Measurements from ENCODE around the gene ABLIM1. TPM values are rescaled to one million over a fixed set of nuclear protein-coding genes. Genes with fewer than 3 reads are reported as not detected.

Gene ABLIM1
- total and polyA plus RNA-seq, 2 of the 13 experiments (the other 11 are each of a cell fraction or from before 2014, with no cell fraction given): 59.4 to 92.7 TPM

DNA sequence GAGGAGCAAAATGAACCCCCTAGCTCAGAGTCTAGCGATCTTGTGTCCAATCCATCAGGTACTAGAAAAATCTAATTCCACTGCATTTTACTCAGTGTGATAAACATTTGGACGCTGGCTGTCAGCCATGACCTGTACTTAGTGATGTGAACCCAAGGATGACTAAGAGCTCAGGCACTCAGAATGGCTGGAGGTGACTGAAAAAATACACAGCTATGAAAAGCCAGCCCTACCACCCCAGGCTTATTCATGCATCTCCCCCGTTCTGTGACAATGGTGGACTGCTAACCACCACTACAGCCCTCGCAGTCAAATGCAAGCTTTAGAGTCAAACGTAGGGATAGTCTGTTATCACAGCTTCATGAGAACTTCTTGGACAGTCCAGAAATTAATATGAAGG is 268.6 kb downstream of the ABLIM1 start:
- no TSS peak for BruUV-seq (replicated peaks)
- Histone ChIP-seq H3K4me3 (replicated peaks in 1 of 3; ENCODE audit: insufficient read depth in 1 of 3, low read depth in 2 of 3, low read length in 3 of 3) (no peak overlapping the region), H3K4me1 (ENCODE audit: insufficient read depth, low read length) (no peaks in the 10 kb centered on the region), H3K9ac (ENCODE audit: insufficient read depth, low read depth, low read length) (no peak overlapping the region), H2AFZ (ENCODE audit: low read length) (no peak overlapping the region), H3K36me3 (replicated peaks in 1 of 2; ENCODE audit: control insufficient read depth in 1 of 2, insufficient read depth in 2 of 2, low read length in 2 of 2) (no peaks in the 10 kb centered on the region), H3K27me3 (ENCODE audit: control insufficient read depth in 1 of 2, insufficient read depth in 2 of 2, low read length in 2 of 2) (peaks cover 2 to 48% of the 10 kb centered on the region in 2 experiments; a peak in 3 of 5 replicates), H3K4me2 (ENCODE audit: low read depth, low read length) (no peak overlapping the region), H3K9me3 (ENCODE audit: low read length) (no peaks in the 10 kb centered on the region), H3K27ac (ENCODE audit: extremely low read length, insufficient read depth, low read length) (no peak overlapping the region), H3K79me2 (ENCODE audit: insufficient read depth, low read length) (no peaks in the 10 kb centered on the region), H4K20me1 (ENCODE audit: insufficient read depth, low read length) (no peaks in the 10 kb centered on the region)
- in situ Hi-C loops (cut with HindIII; ENCODE audit: extremely low pct_ligation_motif_present, low pct_unique_long_range_greater_than_20kb): no loop called here
- FAIRE-seq: no peak
- DNase-seq (ENCODE audit: low spot score): no peak
- ChIA-PET POLR2A (no interaction called here), CTCF (ENCODE audit: low intra/inter-chr PET ratio, low total read pairs) (no interaction called here)
- peak; percentile 72 for TF ChIP-seq FOSL2 (CRISPR knock-in tag; IDR thresholded peaks at IDR 0.05)
- TF ChIP-seq, protein P1, sequence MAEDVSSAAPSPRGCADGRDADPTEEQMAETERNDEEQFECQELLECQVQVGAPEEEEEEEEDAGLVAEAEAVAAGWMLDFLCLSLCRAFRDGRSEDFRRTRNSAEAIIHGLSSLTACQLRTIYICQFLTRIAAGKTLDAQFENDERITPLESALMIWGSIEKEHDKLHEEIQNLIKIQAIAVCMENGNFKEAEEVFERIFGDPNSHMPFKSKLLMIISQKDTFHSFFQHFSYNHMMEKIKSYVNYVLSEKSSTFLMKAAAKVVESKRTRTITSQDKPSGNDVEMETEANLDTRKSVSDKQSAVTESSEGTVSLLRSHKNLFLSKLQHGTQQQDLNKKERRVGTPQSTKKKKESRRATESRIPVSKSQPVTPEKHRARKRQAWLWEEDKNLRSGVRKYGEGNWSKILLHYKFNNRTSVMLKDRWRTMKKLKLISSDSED (CRISPR knock-in tag; IDR thresholded peaks at IDR 0.05): no peak
- ATAC-seq: peak; percentile 35; the same call in 1 of the 3 replicates
- intact Hi-C loops (cut with micrococcal nuclease; ENCODE audit: unreplicated experiment): no loop called here
- 0% methylated on average over 4 of the region's 5 CpGs for WGBS (ENCODE audit: low lambda C conversion rate)

DNA sequence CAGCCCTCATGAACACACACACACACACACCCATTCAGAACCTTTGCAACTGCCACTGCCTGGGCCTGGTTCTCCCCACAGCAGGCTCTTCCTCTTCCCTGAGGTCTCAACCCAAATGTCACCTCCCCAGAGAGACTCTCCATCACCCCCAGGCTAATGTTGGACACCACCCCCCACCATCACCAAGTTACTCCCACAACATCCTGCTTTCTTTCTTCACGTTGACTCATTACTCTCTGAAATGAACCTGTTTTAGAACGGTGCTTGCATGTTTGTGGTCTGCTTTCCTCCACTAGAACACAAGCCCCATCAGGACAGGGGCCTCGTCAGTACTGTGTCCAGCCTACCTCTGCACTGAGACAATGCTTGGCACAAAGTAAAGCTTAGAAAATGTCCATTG is 269.8 kb downstream of the ABLIM1 start:
- no peak for FAIRE-seq
- no peak for ATAC-seq
- Histone ChIP-seq H3K4me3 (replicated peaks in 1 of 3; ENCODE audit: insufficient read depth in 1 of 3, low read depth in 2 of 3, low read length in 3 of 3) (no peak overlapping the region), H3K4me2 (ENCODE audit: low read depth, low read length) (no peak overlapping the region), H3K79me2 (ENCODE audit: insufficient read depth, low read length) (no peaks in the 10 kb centered on the region), H3K36me3 (replicated peaks in 1 of 2; ENCODE audit: control insufficient read depth in 1 of 2, insufficient read depth in 2 of 2, low read length in 2 of 2) (no peaks in the 10 kb centered on the region), H3K9me3 (ENCODE audit: low read length) (no peaks in the 10 kb centered on the region), H3K27ac (ENCODE audit: extremely low read length, insufficient read depth, low read length) (no peak overlapping the region), H2AFZ (ENCODE audit: low read length) (no peak overlapping the region), H3K4me1 (ENCODE audit: insufficient read depth, low read length) (no peaks in the 10 kb centered on the region), H4K20me1 (ENCODE audit: insufficient read depth, low read length) (no peaks in the 10 kb centered on the region), H3K27me3 (ENCODE audit: control insufficient read depth in 1 of 2, insufficient read depth in 2 of 2, low read length in 2 of 2) (peaks cover 2 to 36% of the 10 kb centered on the region in 2 experiments; a peak in 3 of 5 replicates), H3K9ac (ENCODE audit: insufficient read depth, low read depth, low read length) (no peak overlapping the region)
- DNase-seq (ENCODE audit: low spot score): no peak
- in situ Hi-C loops (cut with HindIII; ENCODE audit: extremely low pct_ligation_motif_present, low pct_unique_long_range_greater_than_20kb): no loop called here
- POLR2A ChIA-PET: no interaction called here
- CTCF ChIA-PET (ENCODE audit: low intra/inter-chr PET ratio, low total read pairs): no interaction called here
- intact Hi-C loops (cut with micrococcal nuclease; ENCODE audit: unreplicated experiment): no loop called here
- no TSS peak for BruUV-seq (replicated peaks)
- 2% methylated on average over 3 of the region's 3 CpGs for WGBS (ENCODE audit: low lambda C conversion rate)
- no peak for TF ChIP-seq SP1 (IDR thresholded peaks at IDR 0.05)
- TF ChIP-seq SP1 (CRISPR knock-in tag; IDR thresholded peaks at IDR 0.05): no peak
- TF ChIP-seq AGO2 (optimal IDR thresholded peaks at IDR 0.05; ENCODE audit: low read depth, low read length): no peak
- TF ChIP-seq ZFYVE20 (CRISPR knock-in tag; IDR thresholded peaks at IDR 0.05; ENCODE audit: borderline replicate concordance, low read depth): no peak
- TF ChIP-seq, protein P2, sequence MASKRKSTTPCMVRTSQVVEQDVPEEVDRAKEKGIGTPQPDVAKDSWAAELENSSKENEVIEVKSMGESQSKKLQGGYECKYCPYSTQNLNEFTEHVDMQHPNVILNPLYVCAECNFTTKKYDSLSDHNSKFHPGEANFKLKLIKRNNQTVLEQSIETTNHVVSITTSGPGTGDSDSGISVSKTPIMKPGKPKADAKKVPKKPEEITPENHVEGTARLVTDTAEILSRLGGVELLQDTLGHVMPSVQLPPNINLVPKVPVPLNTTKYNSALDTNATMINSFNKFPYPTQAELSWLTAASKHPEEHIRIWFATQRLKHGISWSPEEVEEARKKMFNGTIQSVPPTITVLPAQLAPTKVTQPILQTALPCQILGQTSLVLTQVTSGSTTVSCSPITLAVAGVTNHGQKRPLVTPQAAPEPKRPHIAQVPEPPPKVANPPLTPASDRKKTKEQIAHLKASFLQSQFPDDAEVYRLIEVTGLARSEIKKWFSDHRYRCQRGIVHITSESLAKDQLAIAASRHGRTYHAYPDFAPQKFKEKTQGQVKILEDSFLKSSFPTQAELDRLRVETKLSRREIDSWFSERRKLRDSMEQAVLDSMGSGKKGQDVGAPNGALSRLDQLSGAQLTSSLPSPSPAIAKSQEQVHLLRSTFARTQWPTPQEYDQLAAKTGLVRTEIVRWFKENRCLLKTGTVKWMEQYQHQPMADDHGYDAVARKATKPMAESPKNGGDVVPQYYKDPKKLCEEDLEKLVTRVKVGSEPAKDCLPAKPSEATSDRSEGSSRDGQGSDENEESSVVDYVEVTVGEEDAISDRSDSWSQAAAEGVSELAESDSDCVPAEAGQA (IDR thresholded peaks at IDR 0.05; ENCODE audit: low read depth): no peak
- TF ChIP-seq, protein P2 (CRISPR knock-in tag; IDR thresholded peaks at IDR 0.05; ENCODE audit: borderline replicate concordance): no peak
- no peak for TF ChIP-seq ZNF484 (CRISPR knock-in tag; IDR thresholded peaks at IDR 0.05; ENCODE audit: borderline replicate concordance, low read depth)
- TF ChIP-seq ZFP90 (CRISPR knock-in tag; IDR thresholded peaks at IDR 0.05; ENCODE audit: borderline replicate concordance): no peak
- TF ChIP-seq POLR2G (IDR thresholded peaks at IDR 0.05; ENCODE audit: low read depth, low read length): no peak
- TF ChIP-seq ZNF224 (CRISPR knock-in tag; IDR thresholded peaks at IDR 0.05): no peak
- TF ChIP-seq TOE1 (CRISPR knock-in tag; IDR thresholded peaks at IDR 0.05): no peak

Data from HepG2 (cell line).